GM21390 (cell line): ENCODE measurements around the gene DENND5B.
"Not testable (repeated sequence)": the region's sequence is repeated elsewhere in the genome, so short reads cannot be mapped to it uniquely, and the experiment has no call there.

Experiments
- ATAC-seq: cut with Tn5 transposase; IDR thresholded peaks from one replicate; pipeline ENCODE4 v1.9.1; 2021; ENCODE audit not compliant: unreplicated experiment

Gene DENND5B

DNA sequence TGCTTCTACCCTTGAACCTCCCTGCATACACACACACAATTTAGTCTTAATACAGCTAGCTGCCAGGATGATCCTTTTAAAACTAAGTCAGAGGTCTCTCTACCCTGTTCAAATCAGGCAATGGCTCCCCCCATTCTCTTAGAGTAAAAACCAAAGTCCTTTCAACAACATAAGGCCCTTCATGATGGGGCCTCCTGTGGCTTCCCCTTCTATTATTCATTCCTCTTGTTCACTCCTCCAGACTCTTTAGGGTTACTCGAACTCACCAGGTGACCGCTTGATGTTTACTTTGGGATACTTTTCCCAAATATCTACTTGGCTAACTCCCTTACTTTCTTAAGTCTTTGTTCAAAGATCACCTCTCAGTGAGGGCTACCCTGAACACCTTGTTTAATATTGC is 30.4 kb downstream of the DENND5B start:
- no peak for ATAC-seq

DNA sequence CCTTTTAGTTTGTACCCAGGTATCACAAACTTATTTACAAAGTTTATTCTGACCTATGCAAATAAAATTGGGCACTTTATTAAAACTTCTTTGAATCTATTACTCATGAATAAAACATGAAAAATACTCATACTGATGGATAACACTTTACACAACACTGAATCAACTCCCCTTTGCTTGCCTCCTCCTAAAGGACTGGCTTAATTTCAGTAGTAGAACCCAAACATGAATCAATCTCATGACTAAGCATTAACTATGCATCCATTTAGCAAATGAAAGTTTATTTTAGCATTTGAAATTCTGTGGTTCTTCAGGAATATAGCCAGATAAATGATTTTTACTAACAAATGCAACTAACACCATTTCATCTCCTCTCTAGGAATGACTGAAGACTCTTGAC is 32.4 kb downstream of the DENND5B start:
- no peak for ATAC-seq

DNA sequence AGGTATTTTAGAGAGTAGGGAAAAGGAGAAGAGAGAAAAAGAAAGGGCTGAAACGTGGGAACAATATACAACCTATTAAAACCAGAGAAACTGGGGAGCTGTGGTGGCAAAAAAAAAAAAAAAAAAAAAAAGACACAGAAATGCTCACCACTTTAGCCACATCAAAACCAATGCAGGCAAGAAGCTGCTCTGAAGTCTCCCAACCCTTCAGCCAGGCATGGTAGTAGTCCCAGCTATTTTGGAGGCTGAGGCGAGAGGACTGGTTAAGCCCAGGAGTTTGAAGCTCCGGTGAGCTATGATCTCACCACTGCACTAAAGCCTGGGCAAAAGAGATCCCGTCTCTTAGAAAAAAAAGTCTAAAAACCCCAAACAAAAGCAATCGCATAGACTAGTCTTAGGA is 33.2 kb downstream of the DENND5B start:
- ATAC-seq = no peak

DNA sequence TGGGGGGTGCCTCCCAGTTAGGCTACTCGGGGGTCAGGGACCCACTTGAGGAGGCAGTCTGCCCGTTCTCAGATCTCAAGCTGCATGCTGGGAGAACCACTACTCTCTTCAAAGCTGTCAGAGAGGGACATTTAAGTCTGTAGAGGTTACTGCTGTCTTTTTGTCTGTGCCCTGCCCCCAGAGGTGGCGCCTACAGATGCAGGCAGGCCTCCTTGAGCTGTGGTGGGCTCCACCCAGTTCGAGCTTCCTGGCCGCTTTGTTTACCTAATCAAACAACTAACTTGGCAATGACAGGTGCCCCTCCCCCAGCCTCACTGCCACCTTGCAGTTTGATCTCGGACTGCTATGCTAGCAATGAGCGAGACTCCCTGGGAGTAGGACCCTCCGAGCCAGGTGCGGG is 35.5 kb downstream of the DENND5B start:
- ATAC-seq = not testable (repeated sequence)

DNA sequence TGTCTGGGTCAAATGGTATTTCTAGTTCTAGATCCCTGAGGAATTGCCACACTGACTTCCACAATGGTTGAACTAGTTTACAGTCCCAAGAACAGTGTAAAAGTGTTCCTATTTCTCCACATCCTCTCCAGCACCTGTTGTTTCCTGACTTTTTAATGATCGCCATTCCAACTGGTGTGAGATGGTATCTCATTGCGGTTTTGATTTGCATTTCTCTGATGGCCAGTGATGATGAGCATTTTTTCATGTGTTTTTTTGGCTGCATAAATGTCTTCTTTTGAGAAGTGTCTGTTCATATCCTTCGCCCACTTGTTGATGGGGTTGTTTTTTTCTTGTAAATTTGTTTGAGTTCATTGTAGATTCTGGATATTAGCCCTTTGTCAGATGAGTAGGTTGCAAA is 40.3 kb downstream of the DENND5B start:
- ATAC-seq = not testable (repeated sequence)

DNA sequence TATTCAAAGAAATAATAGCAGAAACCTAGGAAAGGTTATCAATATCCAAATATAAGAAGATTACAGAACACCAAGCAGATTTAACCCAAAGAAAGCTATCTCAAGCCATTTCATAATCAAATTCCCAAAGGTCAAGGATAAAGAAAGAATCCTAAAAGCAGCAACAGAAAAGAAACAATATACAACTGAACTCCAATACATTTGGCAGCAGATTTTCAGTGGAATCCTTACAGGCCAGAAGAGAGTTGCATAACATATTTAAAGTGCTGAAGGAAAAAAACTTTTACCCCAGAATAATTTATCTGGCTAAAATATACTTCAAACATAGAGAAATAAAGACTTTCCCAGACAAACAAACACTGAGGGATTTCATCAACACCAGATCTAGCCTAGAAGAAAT is 54.3 kb downstream of the DENND5B start:
- ATAC-seq = no peak

DNA sequence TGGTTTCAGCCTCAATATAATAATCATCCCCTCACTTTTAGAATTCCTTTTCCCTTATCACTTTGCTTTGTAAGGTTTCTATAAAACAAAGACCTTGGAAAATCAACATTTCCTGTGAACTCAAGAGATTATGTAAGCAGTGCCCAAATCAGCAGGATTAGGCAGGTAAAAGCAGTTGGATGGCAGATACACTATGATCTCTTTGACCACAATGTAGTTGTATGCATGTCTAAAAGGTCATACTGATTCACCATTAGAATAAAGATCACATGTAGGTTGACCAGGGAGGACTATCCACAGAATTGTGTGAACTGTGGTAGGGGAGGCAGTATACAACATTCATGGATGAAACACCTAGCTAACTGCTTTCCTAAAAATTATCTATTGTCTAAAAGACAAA is 57.5 kb downstream of the DENND5B start:
- no peak for ATAC-seq

DNA sequence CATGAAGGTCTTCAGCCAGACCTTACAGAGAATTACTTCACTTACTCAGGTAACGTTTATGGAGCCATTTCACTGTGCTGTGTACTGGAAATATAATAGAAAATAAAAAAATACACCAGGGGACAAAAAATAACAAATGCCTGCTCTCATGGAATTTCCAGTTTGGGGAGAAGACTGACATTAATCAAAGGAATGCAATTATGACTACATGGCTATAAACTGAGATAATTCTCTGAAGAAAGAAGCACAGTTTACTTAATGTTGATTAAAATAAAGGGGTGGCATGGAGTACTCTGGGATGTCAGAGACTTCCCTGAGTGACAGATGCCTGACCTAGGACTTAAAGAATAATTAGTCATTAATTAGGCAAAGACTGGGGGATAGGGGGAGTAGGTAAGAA is 59.0 kb downstream of the DENND5B start:
- ATAC-seq = no peak

DNA sequence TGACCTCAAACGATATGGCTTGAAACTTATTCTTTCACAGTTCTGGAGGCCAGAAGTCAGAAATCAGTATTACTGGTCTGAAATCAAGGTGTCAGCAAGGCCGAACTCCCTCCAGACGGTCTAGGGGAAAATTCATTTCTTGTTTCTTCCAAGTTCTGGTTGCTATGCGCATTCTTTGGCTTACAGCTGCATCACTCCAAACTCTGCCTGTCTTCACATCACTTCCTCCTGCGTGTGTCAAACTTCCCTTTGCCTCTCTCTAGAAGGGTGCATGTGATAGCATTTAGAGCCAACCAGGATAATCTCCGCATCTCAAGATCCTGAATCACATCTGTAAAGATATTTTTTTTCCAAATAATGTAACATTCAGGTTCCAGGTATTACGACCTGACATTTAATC is 62.8 kb downstream of the DENND5B start:
- ATAC-seq = no peak

DNA sequence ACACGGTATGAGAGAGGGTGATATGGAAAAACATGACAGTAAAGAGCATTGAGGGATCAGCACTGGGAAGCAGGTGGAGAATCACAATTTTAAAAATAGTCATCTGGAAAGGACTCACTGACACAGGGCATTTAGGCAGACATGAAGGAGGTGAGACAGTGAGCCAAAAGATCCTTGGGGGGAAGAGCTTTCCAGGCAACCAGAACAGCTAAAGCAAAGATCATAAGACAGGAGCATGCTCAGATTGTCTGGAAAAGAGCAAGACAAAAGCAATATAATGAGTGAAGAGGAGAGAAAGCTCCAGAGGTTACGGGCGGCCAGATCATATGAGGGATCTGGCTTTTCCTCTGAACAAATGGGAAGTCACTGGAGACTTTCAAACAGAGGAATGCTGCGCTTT is 63.9 kb downstream of the DENND5B start:
- ATAC-seq = no peak

DNA sequence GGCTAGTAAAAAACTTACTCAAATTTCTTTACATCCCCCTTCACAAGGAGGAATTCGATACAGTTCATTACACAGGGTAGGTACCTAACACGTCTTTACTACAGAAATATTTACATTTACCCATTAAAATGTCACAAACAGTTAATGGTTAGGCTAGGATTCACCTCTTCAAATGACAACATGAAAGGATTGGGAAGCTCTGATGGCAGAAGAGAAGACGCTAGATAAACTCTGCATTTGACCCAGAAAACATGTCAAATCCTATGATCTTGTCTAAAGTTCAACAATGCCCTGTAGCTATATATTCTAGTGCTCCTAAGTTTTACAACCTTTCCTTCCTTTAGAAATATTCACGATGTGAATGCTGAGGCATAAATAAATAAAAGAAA is 64.8 kb downstream of the DENND5B start:
- no peak for ATAC-seq

DNA sequence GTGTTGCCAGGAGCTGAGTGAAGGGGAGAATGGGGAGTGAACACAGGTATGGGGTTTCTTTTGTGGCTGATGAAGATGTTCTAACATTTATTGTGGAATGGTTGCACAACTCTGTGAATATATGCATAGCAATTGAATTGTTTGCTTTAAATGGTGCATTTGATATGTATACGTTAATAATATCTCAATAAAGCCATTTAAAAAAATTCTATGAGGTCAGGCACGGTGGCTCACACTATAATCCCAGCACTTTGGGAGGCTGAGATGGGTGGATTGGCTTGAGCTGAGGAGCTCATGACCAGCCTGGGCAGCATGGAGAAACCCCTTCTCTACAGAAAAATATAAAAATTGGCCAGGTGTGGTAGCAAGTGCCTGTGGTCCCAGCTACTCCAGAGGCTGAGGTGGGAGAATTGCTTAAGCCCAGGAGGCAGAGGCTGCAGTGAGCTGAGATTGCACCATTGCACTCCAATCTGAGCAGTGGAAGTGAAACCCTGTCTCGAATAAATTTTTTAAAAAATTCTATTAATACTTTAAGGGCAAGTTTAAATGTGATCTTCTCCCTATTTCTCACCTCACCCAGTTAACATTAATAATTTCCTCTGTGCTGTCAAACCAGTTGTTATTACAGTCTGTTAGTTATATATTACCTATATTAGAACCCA is 65.3 kb downstream of the DENND5B start:
- ATAC-seq = no peak

DNA sequence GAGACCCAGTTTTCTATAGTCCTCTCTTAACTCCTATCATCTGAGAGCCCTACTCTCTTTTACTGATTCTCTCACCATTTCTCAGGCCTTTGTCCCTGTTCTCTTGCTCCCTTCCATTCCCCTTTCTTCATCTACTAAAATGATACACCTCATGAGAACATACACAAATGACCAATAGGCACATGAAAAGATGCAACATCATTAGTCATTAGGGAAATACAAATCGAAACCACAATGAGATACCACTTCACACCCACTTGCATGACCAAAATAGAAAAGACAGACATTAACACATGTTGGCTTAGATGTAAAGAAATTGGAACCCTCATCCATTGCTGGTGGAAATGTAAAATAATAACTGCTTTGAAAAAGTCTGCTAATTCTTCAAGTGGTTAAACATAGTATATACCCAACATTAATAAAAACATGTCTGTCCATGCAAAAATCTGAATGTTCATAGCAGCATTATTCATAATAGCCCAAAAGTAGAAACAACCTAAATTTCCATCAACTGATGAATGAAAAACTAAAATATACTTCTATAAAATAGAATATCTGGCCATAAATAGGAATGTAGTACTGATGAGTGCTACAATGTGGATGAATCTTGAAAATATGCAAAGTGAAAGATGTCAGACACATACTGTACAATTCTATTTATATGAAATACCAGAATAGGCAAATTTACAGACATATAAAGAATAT is 66.0 kb downstream of the DENND5B start:
- peak; percentile 85 for ATAC-seq

DNA sequence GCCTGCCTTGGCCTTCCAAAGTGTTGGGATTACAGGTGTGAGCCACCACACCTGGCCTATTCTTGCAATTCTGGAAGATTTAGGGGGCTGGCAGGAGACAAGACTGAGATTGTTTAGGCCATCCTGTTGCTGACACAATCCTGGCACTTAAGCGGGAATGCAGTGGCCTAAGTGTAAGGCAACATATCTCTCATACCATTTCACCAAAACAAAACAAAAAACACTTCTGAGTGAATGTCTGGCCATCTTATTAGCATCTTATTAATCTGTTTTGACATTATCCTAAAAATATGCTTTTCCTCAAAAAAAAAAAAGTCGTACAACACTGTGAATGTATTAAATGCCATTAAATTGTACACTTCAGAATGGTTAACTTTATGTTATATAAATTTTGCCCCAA is 67.6 kb downstream of the DENND5B start:
- no peak for ATAC-seq

DNA sequence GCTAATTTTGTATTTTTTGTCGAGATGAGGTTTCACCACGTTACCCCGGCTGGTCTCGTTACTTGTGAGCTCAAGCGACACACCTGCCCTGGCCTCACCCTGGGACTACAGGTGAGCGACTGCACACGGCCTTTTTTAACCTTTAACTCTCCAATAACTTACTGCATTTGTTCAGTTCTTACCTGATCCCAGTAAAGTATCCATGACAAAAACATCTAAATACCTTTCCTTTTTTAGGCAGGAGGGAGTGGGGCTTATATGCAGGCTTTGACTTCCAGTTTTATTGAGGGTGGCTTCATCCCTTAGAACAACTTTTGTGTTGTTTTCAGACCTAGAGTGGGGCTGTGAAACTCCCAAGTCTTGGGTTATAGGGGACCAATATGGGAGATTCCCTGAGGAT is 68.3 kb downstream of the DENND5B start:
- no peak for ATAC-seq

DNA sequence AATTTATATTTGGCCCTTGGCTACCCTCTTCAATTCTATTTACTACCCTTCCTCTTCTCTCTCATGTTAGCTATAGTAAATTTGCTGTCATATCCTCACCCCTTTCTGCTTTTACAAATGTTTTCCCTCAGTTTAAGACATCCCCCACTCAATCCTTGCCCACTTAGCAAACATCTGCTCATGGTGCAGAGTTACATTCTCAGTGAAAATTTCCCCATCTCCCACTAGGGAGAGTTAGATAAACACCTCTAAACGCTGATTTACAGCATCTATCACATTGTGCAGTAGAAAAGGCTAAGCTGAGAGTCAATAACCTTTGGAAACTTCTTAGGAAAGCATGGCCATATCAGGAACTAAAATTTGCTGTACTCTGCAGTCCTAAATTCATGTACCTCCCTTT is 69.0 kb downstream of the DENND5B start:
- ATAC-seq = no peak

DNA sequence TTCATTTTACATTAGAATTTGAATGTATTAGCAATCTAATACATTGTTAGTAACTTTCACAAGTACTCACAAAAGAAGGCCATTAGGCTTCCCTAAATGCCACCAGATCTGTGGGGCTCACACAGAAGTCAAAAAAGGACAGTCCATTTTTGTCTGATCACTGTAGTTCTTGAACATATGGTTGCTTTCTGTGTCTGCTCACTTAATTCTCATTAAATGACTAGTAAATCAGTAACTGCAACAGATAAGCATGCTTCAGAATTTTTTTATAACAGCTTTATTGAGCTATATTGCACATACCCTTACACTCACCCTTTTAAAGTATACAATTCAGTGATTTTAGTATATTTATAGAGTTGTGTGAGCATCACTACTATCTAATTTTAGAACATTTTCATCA is 71.4 kb downstream of the DENND5B start:
- ATAC-seq = no peak

DNA sequence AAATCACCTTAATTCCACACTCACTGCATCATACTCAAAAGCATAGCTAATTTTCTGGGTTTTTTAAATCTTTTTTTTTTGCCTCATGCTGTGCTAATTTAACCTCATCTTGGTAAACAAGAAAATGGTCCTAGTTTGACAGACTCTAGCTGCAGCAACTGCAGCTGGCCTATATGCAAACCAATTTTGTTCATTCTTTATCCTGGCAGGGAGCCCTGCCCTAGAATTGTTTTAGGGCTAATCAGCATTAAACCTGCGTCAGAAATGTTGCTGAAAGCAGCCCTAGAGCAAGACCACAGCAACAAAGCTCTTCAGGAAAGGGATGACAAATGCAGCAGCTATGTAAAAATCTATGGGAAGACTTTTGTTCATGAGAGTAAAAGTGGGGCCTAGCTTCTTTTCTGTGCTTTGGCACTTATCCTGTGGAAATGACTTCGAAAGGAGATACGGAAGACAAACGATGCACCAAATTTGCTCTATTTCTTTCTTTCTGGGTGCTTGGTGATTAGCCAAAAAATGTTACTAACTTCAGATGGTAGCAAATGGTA is 72.2 kb downstream of the DENND5B start:
- ATAC-seq = no peak

DNA sequence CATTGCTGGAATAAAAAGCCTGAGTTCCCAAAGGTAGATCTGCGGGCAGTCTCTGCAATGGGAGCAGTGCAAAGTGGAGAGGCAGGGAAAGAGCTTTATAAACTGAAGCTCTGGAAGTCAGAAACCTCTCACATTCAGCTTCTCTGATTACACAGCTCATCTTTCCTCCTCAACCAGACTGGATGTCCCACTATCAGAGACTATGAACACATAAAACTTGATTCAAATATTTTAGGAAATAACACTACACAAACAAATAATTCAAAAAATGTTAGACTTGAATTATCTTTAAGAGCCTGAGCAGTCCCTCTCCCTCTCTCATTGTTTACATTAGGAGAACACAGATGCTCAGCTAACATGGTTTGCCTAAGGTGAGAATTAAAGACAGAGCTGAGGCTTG is 72.9 kb downstream of the DENND5B start:
- ATAC-seq = no peak

DNA sequence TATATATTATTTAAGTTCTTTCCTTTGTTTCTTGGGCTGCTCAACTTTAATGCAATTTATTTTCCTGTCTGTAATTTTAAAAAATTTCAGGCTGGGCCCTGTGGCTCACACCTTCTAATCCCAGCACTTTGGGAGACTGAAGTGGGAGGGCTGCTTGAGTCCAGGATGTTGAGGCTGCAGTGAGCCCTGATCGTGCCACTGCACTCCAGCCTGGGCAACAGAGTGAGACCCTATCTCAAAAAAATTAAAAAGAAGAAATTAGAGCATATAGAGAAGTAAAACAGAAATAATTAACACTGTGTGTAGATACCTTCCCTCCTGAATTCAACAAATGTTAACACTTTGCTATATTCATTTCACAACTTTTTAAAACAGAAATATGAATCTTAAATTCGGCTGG is 74.2 kb downstream of the DENND5B start:
- no peak for ATAC-seq

DNA sequence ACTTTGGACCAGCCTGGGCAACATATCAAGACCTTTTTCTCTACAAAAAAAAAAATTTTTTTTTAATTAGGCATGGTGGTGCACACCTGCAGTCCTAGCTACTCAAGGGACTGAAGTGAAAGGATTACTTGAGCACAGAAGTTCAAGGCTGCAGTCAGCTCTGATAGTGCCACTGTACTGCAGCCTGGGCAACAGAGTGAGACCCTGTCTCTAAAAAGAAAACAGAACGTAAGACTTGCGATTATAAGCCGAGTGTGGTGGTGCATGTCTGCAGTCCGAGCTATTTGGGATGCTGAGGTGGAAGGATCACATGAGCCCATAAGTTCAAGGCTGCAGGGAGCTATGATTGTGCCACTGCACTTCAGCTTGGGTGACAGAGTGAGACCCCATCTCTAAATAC is 76.0 kb downstream of the DENND5B start:
- no peak for ATAC-seq

DNA sequence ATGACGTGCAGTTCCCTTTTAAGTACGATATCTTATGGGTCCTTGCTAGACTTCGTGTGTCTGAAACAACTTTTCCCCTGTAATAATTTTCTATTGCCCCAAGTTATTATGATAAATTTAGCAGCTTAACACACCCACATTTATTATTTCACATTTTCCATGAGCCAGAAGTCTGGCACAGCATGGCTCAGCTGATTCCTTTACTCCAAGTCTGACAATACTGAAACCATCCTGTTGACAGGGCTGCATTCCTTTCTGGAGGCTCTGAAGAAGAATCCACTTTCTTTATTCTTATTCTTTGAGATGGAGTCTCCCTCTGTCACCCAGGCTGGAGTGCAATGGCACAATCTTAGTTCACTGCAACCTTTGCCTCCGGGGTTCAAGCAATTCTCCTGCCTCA is 80.9 kb downstream of the DENND5B start:
- ATAC-seq = no peak
